Upper lobe of left lung (tissue), 6 donors: ENCODE results near the gene DGKB. TPM values are rescaled to one million over a fixed set of nuclear protein-coding genes. Genes with fewer than 3 reads are reported as not detected.

Source experiments
- ATAC-seq, 2 donors: fragments of 200-7000 bp; cut with Tn5 transposase; one replicate each; pipeline ENCODE4 v1.9.1; 2022; ENCODE audit warnings: mild to moderate bottlenecking in 2 of 2, moderate library complexity in 2 of 2; ENCODE audit not compliant: low FRiP score in 2 of 2
- DNase-seq, 2 donors: peaks; one replicate each; pipeline ENCODE4 v3.0.0-alpha.2; 2019 to 2020
- H3K27ac ChIP-seq, 4 donors: fragments of 200-600 bp; sonication (generic); one replicate each; pipeline ENCODE4 v1.5.1; 2016 to 2019
- H3K27me3 ChIP-seq, 4 donors: fragments of 200-600 bp; sonication (generic); one replicate each; pipeline ENCODE4 v1.5.1; 2017 to 2019
- H3K36me3 ChIP-seq, 4 donors: fragments of 200-600 bp; sonication (generic); one replicate each; pipeline ENCODE4 v1.5.1; 2016 to 2019
- H3K4me1 ChIP-seq, 4 donors: fragments of 200-600 bp; sonication (generic); one replicate each; pipeline ENCODE4 v1.5.1; 2018 to 2019
- H3K4me3 ChIP-seq, 4 donors: fragments of 200-600 bp; sonication (generic); one replicate each; pipeline ENCODE4 v1.5.1; 2017 to 2019; ENCODE audit warnings: mild to moderate bottlenecking in 2 of 4, moderate library complexity in 1 of 4
- H3K9me3 ChIP-seq, 4 donors: fragments of 200-600 bp; sonication (generic); one replicate each; pipeline ENCODE4 v1.5.1; 2018 to 2019
- EP300 ChIP-seq, 4 donors: sonication (generic); formaldehyde crosslinking; IDR thresholded peaks; one replicate each; pipeline ENCODE4 v1.5.1; 2017; ENCODE audit warnings: antibody characterized with exemption in 4 of 4, control low read depth in 2 of 4
- POLR2A ChIP-seq, 4 donors: fragments of 450-650 bp; IDR thresholded peaks; one replicate each; pipeline ENCODE4 v1.5.1; 2016 to 2017; ENCODE audit warnings: antibody characterized with exemption in 4 of 4, mild to moderate bottlenecking in 2 of 4
- POLR2AphosphoS5 ChIP-seq, 2 donors: sonication (generic); formaldehyde crosslinking; IDR thresholded peaks; one replicate each; pipeline ENCODE4 v1.5.1; 2017; ENCODE audit warnings: antibody characterized with exemption in 2 of 2
- WGBS, 2 donors: methylation state at CpG; one replicate each; pipeline ENCODE4 v1.1.5; 2017 to 2018; 5-methylcytosine and 5-hydroxymethylcytosine counted together
- total RNA-seq, 6 donors: library from RNA; depleted of rRNA in 4 of 6; stranded (reverse); fragments of >200 nt in 4 of 6; gene quantifications; one replicate each; pipeline versions ENCODE4 v1.1.0 to v1.2.1, GENCODE V29; 2016 to 2021
- TF ChIP-seq, protein P1 (sequence below), 6 experiments: fragments of 450-650 bp in 4 of 6; fragments of 200-600 bp in 2 of 6; sonication (generic) in 2 of 6; IDR thresholded peaks; one replicate each; pipeline ENCODE4 v1.5.1; 2016 to 2019; ENCODE audit warnings: antibody characterized with exemption in 6 of 6
- donor health status: DM: no; HTN: no; CAD: no; lungs with moderate emphysema.
- donor health status: DM: no; HTN: yes; CAD: no; lungs with severe emphysema.

The DGKB gene
- total RNA-seq, 6 donors from 2014 or later = 0.09 to 0.30 (median 0.30) TPM; not detected in 3

DNA sequence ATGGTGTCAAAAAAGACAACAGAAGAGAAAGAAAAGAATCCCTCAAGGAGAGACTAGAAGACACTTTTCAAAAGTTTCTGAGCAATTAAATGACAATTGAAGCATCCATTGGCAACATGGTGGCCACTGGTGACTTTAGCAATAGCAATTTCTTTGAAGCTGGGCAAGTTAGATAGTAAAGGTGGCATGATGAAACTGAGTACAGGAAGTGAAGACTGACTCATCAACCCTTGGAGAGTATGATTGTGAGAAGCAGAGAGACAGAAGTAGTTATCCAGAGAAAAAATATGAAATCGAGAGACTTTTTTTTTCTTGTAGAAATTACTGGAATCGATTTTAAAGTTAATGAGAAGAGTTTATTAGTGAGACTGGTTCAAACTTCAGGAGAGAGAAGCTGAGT is 52.5 kb downstream of the DGKB start:
- H3K27me3 ChIP-seq = no peaks in the 10 kb centered on the region
- no peak overlapping the region for H3K27ac ChIP-seq
- 79 to 84% methylated on average over 2 of the region's 2 CpGs for WGBS, 2 donors
- TF ChIP-seq POLR2AphosphoS5 (IDR thresholded peaks at IDR 0.05) = no peak
- no peak for TF ChIP-seq EP300 (IDR thresholded peaks at IDR 0.05)
- TF ChIP-seq, protein P1, sequence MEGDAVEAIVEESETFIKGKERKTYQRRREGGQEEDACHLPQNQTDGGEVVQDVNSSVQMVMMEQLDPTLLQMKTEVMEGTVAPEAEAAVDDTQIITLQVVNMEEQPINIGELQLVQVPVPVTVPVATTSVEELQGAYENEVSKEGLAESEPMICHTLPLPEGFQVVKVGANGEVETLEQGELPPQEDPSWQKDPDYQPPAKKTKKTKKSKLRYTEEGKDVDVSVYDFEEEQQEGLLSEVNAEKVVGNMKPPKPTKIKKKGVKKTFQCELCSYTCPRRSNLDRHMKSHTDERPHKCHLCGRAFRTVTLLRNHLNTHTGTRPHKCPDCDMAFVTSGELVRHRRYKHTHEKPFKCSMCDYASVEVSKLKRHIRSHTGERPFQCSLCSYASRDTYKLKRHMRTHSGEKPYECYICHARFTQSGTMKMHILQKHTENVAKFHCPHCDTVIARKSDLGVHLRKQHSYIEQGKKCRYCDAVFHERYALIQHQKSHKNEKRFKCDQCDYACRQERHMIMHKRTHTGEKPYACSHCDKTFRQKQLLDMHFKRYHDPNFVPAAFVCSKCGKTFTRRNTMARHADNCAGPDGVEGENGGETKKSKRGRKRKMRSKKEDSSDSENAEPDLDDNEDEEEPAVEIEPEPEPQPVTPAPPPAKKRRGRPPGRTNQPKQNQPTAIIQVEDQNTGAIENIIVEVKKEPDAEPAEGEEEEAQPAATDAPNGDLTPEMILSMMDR (IDR thresholded peaks at IDR 0.05) = no peak
- TF ChIP-seq POLR2A (IDR thresholded peaks at IDR 0.05) = no peak
- no peaks in the 10 kb centered on the region for H3K36me3 ChIP-seq
- H3K4me1 ChIP-seq = no peaks in the 10 kb centered on the region
- DNase-seq (no peak), ATAC-seq (no peak)
- H3K4me3 ChIP-seq = no peak overlapping the region
- no peaks in the 10 kb centered on the region for H3K9me3 ChIP-seq

DNA sequence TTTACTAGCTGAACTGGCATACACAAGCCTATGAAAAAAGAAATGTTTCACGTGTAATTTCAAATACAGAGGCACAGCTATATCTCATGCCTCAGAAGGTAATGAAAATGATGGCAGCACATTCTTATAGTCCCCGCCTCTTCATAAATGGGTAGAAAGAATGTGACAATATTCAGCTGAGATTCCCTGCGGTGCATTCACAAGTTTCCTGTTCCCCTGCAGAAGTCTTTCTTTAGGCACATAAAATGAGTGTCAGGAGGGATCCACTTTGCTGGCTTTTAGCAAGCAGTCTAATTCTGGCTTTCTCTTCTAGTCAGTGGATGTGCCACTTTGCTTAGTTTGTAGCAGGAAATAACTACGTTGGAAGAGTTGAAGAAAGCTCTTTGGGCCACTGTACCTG is 56.1 kb downstream of the DGKB start:
- WGBS, 2 donors = 76 to 80% methylated on average over 4 of the region's 4 CpGs

DNA sequence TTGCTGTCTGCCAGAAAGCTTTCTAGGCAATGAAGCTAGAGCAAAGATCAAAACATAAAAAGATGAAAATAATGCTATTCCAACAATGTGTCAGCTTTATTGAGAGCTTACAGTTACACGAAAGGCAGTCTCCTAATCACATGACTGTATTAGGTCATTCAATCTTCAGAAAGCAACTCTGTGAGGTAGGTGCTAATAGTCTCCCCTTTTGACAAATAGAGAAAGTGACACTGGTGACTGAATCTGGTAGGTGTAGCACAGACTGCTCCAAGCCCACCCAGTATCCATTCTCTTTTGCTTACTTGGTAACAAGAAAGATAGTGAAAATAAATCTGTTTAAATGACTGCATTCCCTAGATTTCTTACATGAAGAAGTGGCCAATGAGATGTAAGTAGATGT is 58.8 kb downstream of the DGKB start:
- H3K27ac ChIP-seq = no peak overlapping the region
- no peak overlapping the region for H3K4me3 ChIP-seq
- 69 to 77% methylated on average over 1 of the region's 1 CpG for WGBS, 2 donors
- no peaks in the 10 kb centered on the region for H3K27me3 ChIP-seq
- ATAC-seq (no peak), DNase-seq (no peak)
- TF ChIP-seq POLR2A (IDR thresholded peaks at IDR 0.05) (no peak), EP300 (IDR thresholded peaks at IDR 0.05) (no peak), POLR2AphosphoS5 (IDR thresholded peaks at IDR 0.05) (no peak)
- TF ChIP-seq, protein P1 (IDR thresholded peaks at IDR 0.05) = no peak
- no peaks in the 10 kb centered on the region for H3K36me3 ChIP-seq
- no peaks in the 10 kb centered on the region for H3K9me3 ChIP-seq
- H3K4me1 ChIP-seq = no peaks in the 10 kb centered on the region

More for the DNA sequence above, 56.1 kb downstream of the DGKB start:
- no peak overlapping the region for H3K27ac ChIP-seq
- no peaks in the 10 kb centered on the region for H3K27me3 ChIP-seq
- no peaks in the 10 kb centered on the region for H3K36me3 ChIP-seq
- DNase-seq (no peak), ATAC-seq (no peak)
- H3K4me3 ChIP-seq = no peak overlapping the region
- TF ChIP-seq POLR2AphosphoS5 (IDR thresholded peaks at IDR 0.05) (no peak), EP300 (IDR thresholded peaks at IDR 0.05) (no peak), POLR2A (IDR thresholded peaks at IDR 0.05) (no peak)
- TF ChIP-seq, protein P1 (IDR thresholded peaks at IDR 0.05) = no peak
- H3K4me1 ChIP-seq = no peaks in the 10 kb centered on the region
- H3K9me3 ChIP-seq = no peaks in the 10 kb centered on the region

DNA sequence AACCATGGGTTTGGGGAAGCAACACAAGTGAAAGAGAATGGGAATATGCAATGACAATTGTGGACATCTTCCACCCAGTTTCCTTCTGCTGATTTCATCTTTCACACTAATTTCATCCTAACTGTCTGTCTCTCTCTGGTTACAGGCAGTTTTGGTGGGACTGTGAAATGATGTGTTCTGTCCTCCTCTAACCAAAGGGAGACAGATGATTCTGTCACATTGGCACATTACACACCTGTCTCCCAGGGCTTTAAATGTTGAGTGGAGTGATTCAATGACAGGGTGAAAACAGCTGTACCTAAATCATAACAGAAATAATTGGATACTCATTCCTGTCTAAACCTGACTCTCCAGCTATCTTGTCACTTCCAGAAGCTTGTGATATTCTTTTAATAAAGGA is 60.0 kb downstream of the DGKB start:
- no peaks in the 10 kb centered on the region for H3K4me1 ChIP-seq
- H3K27me3 ChIP-seq = no peaks in the 10 kb centered on the region
- no peak for DNase-seq
- H3K4me3 ChIP-seq = no peak overlapping the region
- H3K9me3 ChIP-seq = no peaks in the 10 kb centered on the region
- H3K27ac ChIP-seq = no peak overlapping the region
- TF ChIP-seq, protein P1 (IDR thresholded peaks at IDR 0.05) = no peak
- TF ChIP-seq POLR2A (IDR thresholded peaks at IDR 0.05) (no peak), POLR2AphosphoS5 (IDR thresholded peaks at IDR 0.05) (no peak), EP300 (IDR thresholded peaks at IDR 0.05) (no peak)
- ATAC-seq = no peak
- no peaks in the 10 kb centered on the region for H3K36me3 ChIP-seq

DNA sequence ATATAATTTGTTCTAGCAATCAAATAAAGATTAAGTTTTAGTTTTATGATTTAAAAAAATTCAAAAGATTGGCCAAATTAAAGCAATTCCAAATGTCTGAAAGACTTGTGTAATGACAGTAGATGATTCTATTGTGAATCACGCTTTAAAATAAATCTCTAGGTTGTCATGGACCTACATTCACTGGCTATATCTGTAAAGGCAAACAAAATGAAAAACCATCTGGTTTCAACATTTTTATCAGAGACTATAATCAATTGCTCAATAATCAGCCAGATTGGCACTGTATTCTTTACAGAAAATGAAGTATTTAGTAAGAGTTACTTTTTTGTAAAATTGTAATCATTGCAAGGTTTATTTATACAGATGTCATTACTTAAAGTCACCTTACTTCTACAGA is 60.7 kb downstream of the DGKB start:
- H3K27ac ChIP-seq = no peak overlapping the region
- H3K4me3 ChIP-seq = no peak overlapping the region
- no peak for DNase-seq
- H3K4me1 ChIP-seq = no peaks in the 10 kb centered on the region
- ATAC-seq = no peak
- 76 to 100% methylated on average over 1 of the region's 1 CpG for whole genome bisulfite sequencing, 2 donors
- no peaks in the 10 kb centered on the region for H3K9me3 ChIP-seq
- H3K36me3 ChIP-seq = no peaks in the 10 kb centered on the region
- TF ChIP-seq, protein P1 (IDR thresholded peaks at IDR 0.05) = no peak
- TF ChIP-seq POLR2A (IDR thresholded peaks at IDR 0.05) (no peak), POLR2AphosphoS5 (IDR thresholded peaks at IDR 0.05) (no peak), EP300 (IDR thresholded peaks at IDR 0.05) (no peak)
- no peaks in the 10 kb centered on the region for H3K27me3 ChIP-seq
